ENCODE results near the gene NAXD. TPM values are rescaled to one million over a fixed set of nuclear protein-coding genes. Genes with fewer than 3 reads are reported as not detected.
"Not testable (repeated sequence)": the region's sequence is repeated elsewhere in the genome, so short reads cannot be mapped to it uniquely, and the experiment has no call there.

The NAXD gene
- total and polyA plus RNA-seq, 4 experiments from 2014 or later = 20.4 to 33.4 (median 26.5) TPM

DNA sequence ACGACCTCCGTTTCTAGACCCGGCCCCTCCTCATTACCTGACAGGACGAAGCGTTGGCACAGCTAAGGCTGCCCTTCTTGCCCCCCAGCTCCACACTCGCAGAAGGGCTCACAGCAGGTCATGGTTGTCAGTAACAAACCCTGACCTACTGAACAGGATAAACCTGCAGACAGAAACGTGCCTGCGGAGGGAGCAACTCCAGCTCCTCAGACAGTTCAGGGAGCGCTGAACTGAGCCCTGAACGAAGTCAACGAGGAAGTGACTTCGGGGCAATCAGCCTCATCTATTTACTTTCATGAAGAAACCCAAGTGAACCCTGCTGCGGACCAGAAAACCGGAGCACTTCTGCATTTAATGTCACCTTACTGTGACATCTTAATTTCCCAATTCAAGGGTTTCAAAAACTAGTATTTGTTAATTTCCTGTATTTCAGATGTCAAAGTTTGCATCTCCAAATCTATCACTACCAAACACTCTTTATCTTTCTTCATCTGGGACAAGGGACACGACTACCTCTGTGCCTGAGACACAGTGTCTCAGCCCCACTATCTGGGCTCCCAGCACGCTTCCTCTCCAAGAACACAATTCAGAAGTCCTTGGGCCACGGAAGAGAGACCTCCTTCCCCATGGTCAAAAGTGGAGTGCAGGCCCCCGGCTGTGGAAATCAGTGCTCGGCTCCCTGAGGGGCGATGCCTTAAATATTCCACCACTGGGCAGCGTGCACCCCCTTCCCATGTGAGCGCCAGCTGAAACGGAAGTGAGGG is 50.3 kb downstream of the NAXD start:
- Mint-ChIP-seq H3K27me3 (no peaks in the 10 kb centered on the region), H3K4me3 (no peak overlapping the region), H3K36me3 (peaks cover 60 to 74% of the 10 kb centered on the region in 2 donors), H3K27ac (peak overlapping the region in 1 of 7 donors; percentile 29), H3K9me3 (peaks cover 0 to 4% (median under 1%) of the 10 kb centered on the region in 8 donors), H3K4me1 (peaks cover 0 to 6% (median 2%) of the 10 kb centered on the region in 4 donors)
- CTCF ChIA-PET (ENCODE audit: partially characterized antibody) = interaction anchor here (1.4 kb wide), 1 partner anchor 19 kb away, joined by 3 read pairs; no protein-coding TSS in a partner anchor
- Histone ChIP-seq H3K27ac (ENCODE audit: low read depth, low read length) (no peak overlapping the region), H3K4me3 (ENCODE audit: low read length in 2 of 2) (no peak overlapping the region), H3K4me1 (ENCODE audit: insufficient read depth, low read length) (no peaks in the 10 kb centered on the region), H3K36me3 (ENCODE audit: insufficient read depth, low read length) (peaks cover 61% of the 10 kb centered on the region), H3K27me3 (ENCODE audit: insufficient read depth, low read length) (no peaks in the 10 kb centered on the region), H3K9me3 (ENCODE audit: control insufficient read depth in 1 of 2, low read length in 2 of 2) (no peaks in the 10 kb centered on the region)
- no peak for DNase-seq
- intact Hi-C loops (cut with micrococcal nuclease) = no loop called here
- POLR2A ChIA-PET (ENCODE audit: partially characterized antibody) = no interaction called here

DNA sequence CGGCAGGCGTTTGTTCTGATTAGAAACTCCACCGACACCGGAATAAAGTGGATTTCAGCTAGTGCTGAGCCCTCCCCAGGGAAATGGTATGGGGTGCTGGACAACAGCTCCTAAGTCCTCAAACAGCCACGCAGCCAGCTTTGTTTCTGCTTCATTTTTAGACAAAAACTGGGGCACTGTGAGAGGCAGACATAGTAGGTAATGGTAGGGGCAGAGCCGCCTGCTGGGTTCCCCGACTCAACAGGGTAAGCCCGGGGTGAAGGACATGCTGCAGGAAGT is 50.8 kb downstream of the NAXD start:
- no peaks in the 10 kb centered on the region for H3K27me3 Mint-ChIP-seq
- peaks cover 0 to 11% (median 6%) of the 10 kb centered on the region in 4 donors for H3K4me1 Mint-ChIP-seq
- H3K36me3 Mint-ChIP-seq = peaks cover 61 to 75% of the 10 kb centered on the region in 2 donors
- no peak for DNase-seq
- peak overlapping the region in 1 of 7 donors; percentile 29 for H3K27ac Mint-ChIP-seq
- intact Hi-C loops (cut with micrococcal nuclease) = no loop called here
- Histone ChIP-seq H3K4me1 (ENCODE audit: insufficient read depth, low read length) (no peaks in the 10 kb centered on the region), H3K4me3 (ENCODE audit: low read length in 2 of 2) (no peak overlapping the region), H3K27ac (ENCODE audit: low read depth, low read length) (no peak overlapping the region), H3K9me3 (ENCODE audit: control insufficient read depth in 1 of 2, low read length in 2 of 2) (no peaks in the 10 kb centered on the region), H3K27me3 (ENCODE audit: insufficient read depth, low read length) (no peaks in the 10 kb centered on the region), H3K36me3 (ENCODE audit: insufficient read depth, low read length) (peaks cover 60% of the 10 kb centered on the region)
- ChIA-PET CTCF (ENCODE audit: partially characterized antibody) (interaction anchor here (0.6 to 1.4 kb wide), 2 partner anchors 18 to 43 kb away, joined by 3 to 4 read pairs; no protein-coding TSS in a partner anchor), POLR2A (ENCODE audit: partially characterized antibody) (no interaction called here)
- H3K4me3 Mint-ChIP-seq = no peak overlapping the region
- H3K9me3 Mint-ChIP-seq = peaks cover 0 to 3% (median under 1%) of the 10 kb centered on the region in 8 donors

DNA sequence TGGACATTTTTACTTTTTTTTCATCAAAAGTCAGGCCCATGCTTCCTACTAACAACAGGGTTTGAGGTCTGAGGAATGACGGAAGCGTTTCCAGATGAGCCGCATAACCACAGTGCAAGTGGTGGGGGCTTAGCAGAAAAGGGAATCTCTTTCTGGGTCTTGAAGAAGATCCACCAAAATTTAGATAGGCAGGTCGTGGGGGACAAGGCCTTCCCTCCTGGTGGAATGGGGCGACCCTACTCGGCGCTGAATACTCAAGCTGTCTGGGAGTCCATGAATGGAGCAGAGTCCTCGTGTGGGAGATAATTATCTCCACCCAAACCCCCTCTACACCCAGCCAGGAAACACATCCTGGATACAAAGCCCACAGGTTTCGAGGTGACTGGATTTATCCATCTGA is 53.7 kb downstream of the NAXD start:
- H3K36me3 Mint-ChIP-seq = peaks cover 50 to 70% of the 10 kb centered on the region in 2 donors
- Histone ChIP-seq H3K9me3 (ENCODE audit: control insufficient read depth in 1 of 2, low read length in 2 of 2) (no peaks in the 10 kb centered on the region), H3K4me1 (ENCODE audit: insufficient read depth, low read length) (no peaks in the 10 kb centered on the region), H3K36me3 (ENCODE audit: insufficient read depth, low read length) (peaks cover 33% of the 10 kb centered on the region), H3K27ac (ENCODE audit: low read depth, low read length) (no peak overlapping the region), H3K4me3 (ENCODE audit: low read length in 2 of 2) (no peak overlapping the region), H3K27me3 (ENCODE audit: insufficient read depth, low read length) (no peaks in the 10 kb centered on the region)
- no peak overlapping the region for H3K27ac Mint-ChIP-seq
- intact Hi-C loops (cut with micrococcal nuclease) = no loop called here
- H3K27me3 Mint-ChIP-seq = no peaks in the 10 kb centered on the region
- ChIA-PET POLR2A (ENCODE audit: partially characterized antibody) (no interaction called here), CTCF (ENCODE audit: partially characterized antibody) (interaction anchor here (1.0 to 2.8 kb wide), 2 partner anchors 12 to 14 kb away, joined by 3 to 7 read pairs; no protein-coding TSS in a partner anchor)
- H3K4me3 Mint-ChIP-seq = no peak overlapping the region
- H3K9me3 Mint-ChIP-seq = peaks cover 0 to 8% (median 0%) of the 10 kb centered on the region in 8 donors
- DNase-seq = no peak
- H3K4me1 Mint-ChIP-seq = peaks cover 8 to 26% (median 19%) of the 10 kb centered on the region in 4 donors

DNA sequence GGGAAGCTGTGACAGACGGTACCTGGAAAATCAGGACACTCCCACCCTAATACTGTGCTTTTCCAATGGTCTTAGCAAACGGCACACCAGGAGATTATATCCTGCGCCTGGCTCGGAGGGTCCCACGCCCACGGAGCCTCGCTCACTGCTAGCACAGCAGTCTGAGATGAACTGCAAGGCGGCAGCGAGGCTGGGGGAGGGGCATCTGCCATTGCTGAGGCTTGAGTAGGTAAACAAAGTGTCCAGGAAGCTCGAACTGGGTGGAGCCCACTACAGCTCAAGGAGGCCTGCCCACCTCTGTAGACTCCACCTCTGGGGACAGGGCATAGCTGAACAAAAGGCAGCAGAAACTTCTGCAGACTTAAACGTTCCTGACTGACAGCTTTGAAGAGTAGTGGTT is 54.5 kb downstream of the NAXD start:
- H3K27ac ChIP-seq (ENCODE audit: low read depth, low read length); H3K4me3 ChIP-seq (ENCODE audit: low read length in 2 of 2); H3K27me3 Mint-ChIP-seq; H3K4me1 ChIP-seq (ENCODE audit: insufficient read depth, low read length); POLR2A ChIA-PET (ENCODE audit: partially characterized antibody); intact Hi-C loops (cut with micrococcal nuclease); DNase-seq; H3K27ac Mint-ChIP-seq; H3K27me3 ChIP-seq (ENCODE audit: insufficient read depth, low read length); H3K9me3 ChIP-seq (ENCODE audit: control insufficient read depth in 1 of 2, low read length in 2 of 2); H3K4me3 Mint-ChIP-seq: not testable (repeated sequence)
- peaks cover 29% of the 10 kb centered on the region for H3K36me3 ChIP-seq (ENCODE audit: insufficient read depth, low read length)
- H3K9me3 Mint-ChIP-seq = peaks cover 0 to 12% (median 0%) of the 10 kb centered on the region in 8 donors
- H3K36me3 Mint-ChIP-seq = peaks cover 52 to 69% of the 10 kb centered on the region in 2 donors
- CTCF ChIA-PET (ENCODE audit: partially characterized antibody) = interaction anchor here (1.0 to 2.8 kb wide), 2 partner anchors 12 to 14 kb away, joined by 3 to 7 read pairs; no protein-coding TSS in a partner anchor
- peaks cover 8 to 30% (median 23%) of the 10 kb centered on the region in 4 donors for H3K4me1 Mint-ChIP-seq

DNA sequence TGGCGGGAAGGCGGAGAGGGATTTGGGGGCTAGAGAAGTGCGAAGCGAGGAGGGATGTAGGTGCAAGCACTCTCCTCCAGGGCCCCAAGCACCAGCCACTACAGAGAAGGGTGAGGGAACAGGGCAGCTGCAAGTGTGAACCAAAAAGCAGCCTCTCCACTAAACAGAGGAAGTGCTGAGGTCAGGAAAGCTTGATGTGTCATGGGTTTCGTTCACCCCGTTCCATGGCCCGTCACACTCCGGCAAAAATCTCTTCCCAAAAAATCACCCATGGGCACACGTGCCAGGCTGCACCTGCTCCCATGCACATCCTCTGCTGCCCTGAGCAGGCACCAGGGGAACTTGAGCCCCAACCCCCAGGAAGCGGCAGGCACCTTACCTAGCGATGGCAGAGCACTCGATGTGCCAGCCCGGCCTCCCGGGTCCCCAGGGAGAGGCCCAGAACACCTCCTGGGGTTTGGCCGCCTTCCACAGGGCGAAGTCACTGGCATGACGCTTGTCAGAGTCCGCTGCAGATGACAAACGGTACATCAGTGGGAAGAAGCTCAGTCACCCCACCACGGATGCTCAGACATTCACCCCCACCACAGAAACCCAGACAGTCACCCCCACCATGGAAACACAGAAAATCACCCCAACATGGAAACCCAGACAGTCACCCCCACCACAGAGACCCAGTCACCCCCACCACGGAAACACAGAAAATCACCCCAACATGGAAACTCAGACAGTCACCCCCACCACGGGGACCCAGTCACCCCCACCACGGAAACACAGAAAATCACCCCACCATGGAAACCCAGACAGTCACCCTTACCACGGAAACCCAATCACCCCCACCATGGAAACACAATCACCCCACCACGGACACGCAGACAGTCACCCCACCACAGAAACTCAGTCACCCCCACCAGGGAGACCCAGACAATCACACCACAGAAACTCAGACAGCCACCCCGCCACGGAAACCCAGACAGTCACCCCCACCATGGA is 61.5 kb downstream of the NAXD start:
- Histone ChIP-seq H3K4me3 (ENCODE audit: low read length in 2 of 2) (no peak overlapping the region), H3K4me1 (ENCODE audit: insufficient read depth, low read length) (no peaks in the 10 kb centered on the region), H3K27ac (ENCODE audit: low read depth, low read length) (no peak overlapping the region), H3K9me3 (ENCODE audit: control insufficient read depth in 1 of 2, low read length in 2 of 2) (no peaks in the 10 kb centered on the region), H3K36me3 (ENCODE audit: insufficient read depth, low read length) (peaks cover 34% of the 10 kb centered on the region), H3K27me3 (ENCODE audit: insufficient read depth, low read length) (no peaks in the 10 kb centered on the region)
- intact Hi-C loops (cut with micrococcal nuclease) = no loop called here
- peak in 1 of 5 donors; percentile 54 for DNase-seq
- ChIA-PET CTCF (ENCODE audit: partially characterized antibody) (no interaction called here), POLR2A (ENCODE audit: partially characterized antibody) (no interaction called here)
- Mint-ChIP-seq H3K36me3 (peaks cover 53 to 63% of the 10 kb centered on the region in 2 donors), H3K27ac (peak overlapping the region in 4 of 7 donors; percentile 35 to 92 (median 52)), H3K4me1 (peaks cover 13 to 34% (median 24%) of the 10 kb centered on the region in 4 donors), H3K9me3 (peaks cover 0 to 5% (median 0%) of the 10 kb centered on the region in 8 donors), H3K27me3 (no peaks in the 10 kb centered on the region), H3K4me3 (peak overlapping the region in 4 of 8 donors; percentile 3 to 59 (median 42))

DNA sequence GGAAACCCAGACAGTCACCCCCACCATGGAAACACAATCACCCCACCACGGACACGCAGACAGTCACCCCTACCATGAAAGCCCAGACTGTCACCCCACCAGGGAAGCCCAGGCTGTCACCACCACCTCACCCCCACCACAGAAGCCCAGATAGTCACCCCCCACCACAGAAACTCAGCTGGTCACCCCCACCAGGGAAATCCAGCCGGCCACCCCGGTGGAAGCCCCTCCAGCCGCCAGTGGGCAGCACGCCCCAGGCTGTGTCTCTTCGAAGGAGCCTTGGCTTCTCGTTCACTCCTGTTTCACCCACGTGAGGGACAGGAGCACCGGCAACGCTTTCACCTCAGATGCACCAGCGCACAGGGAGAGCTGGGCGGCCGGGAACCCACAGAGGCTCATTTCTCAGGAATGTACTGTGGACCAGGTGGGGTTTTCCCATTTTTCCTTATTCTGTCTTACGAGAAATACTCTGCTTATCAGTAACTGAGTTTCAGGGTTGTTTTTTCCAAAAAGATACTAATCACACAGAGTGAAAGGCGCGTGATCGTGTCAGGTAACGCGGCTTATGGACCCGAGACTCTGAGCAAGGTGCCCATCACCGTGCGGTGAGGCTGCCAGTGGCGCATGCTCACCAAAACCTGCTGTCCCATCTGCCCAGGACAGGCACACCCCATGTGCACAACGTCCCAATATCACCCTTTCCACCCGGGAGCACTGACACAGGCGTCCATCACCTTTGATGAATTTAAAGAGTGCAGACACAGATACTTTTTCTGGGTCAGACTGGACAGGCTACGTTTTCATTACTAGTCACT is 62.6 kb downstream of the NAXD start:
- Histone ChIP-seq H3K4me3 (ENCODE audit: low read length in 2 of 2) (no peak overlapping the region), H3K4me1 (ENCODE audit: insufficient read depth, low read length) (no peaks in the 10 kb centered on the region), H3K27me3 (ENCODE audit: insufficient read depth, low read length) (no peaks in the 10 kb centered on the region), H3K36me3 (ENCODE audit: insufficient read depth, low read length) (peaks cover 35% of the 10 kb centered on the region), H3K27ac (ENCODE audit: low read depth, low read length) (no peak overlapping the region), H3K9me3 (ENCODE audit: control insufficient read depth in 1 of 2, low read length in 2 of 2) (no peaks in the 10 kb centered on the region)
- peaks cover 52 to 60% of the 10 kb centered on the region in 2 donors for H3K36me3 Mint-ChIP-seq
- no peaks in the 10 kb centered on the region for H3K27me3 Mint-ChIP-seq
- peaks cover 0 to 5% (median 0%) of the 10 kb centered on the region in 8 donors for H3K9me3 Mint-ChIP-seq
- H3K27ac Mint-ChIP-seq = peak overlapping the region in 1 of 7 donors; percentile 36
- no peak for DNase-seq
- CTCF ChIA-PET (ENCODE audit: partially characterized antibody) = no interaction called here
- no peak overlapping the region for H3K4me3 Mint-ChIP-seq
- POLR2A ChIA-PET (ENCODE audit: partially characterized antibody) = no interaction called here
- intact Hi-C loops (cut with micrococcal nuclease) = no loop called here
- H3K4me1 Mint-ChIP-seq = peaks cover 8 to 29% (median 15%) of the 10 kb centered on the region in 4 donors

All from CD4-positive, alpha-beta memory T cell (primary cell).